ENCODE results near the gene CCDC201.
"Not testable (repeated sequence)": the region's sequence is repeated elsewhere in the genome, so short reads cannot be mapped to it uniquely, and the experiment has no call there.

Gene CCDC201

GRCh38 chr7:45817913-45818312 lies 55.0 kb downstream of the CCDC201 start:
- DNase-seq (ENCODE audit: low spot score): not testable (repeated sequence)

- not testable (repeated sequence) for DNase-seq (ENCODE audit: low spot score)
Measured at GRCh38 chr7:45817016-45817415, 55.9 kb downstream of the CCDC201 start.

GRCh38 chr7:45814216-45815118 lies 58.4 kb downstream of the CCDC201 start:
- DNase-seq (ENCODE audit: low spot score): not testable (repeated sequence)

- not testable (repeated sequence) for DNase-seq (ENCODE audit: low spot score)
Measured at GRCh38 chr7:45813771-45814170, 59.1 kb downstream of the CCDC201 start.

- DNase-seq (ENCODE audit: low spot score): no peak
Measured at GRCh38 chr7:45812946-45813345, 59.9 kb downstream of the CCDC201 start.

GRCh38 chr7:45811652-45812234 lies 61.1 kb downstream of the CCDC201 start:
- not testable (repeated sequence) for DNase-seq (ENCODE audit: low spot score)

GRCh38 chr7:45810451-45811005 lies 62.4 kb downstream of the CCDC201 start:
- DNase-seq (ENCODE audit: low spot score): not testable (repeated sequence)

Data from germinal center (tissue), 1 donor.